HepG2 (cell line): ENCODE data around the gene AP3B1. TPM values are rescaled to one million over a fixed set of nuclear protein-coding genes. Genes with fewer than 3 reads are reported as not detected.

Experiments used
- ATAC-seq: fragments of 200-7000 bp; cut with Tn5 transposase; 3 replicates; pipeline ENCODE4 v1.9.1; 2020; ENCODE audit warnings: mild to moderate bottlenecking, moderate library complexity
- BruUV-seq: library from RNA; stranded (reverse); fragments of 400-500 nt; replicated peaks from 2 replicates; lab custom pipeline; 2021; lab: Mats Ljungman, UMichigan
- CTCF ChIA-PET: fragments of 300-600 bp; formaldehyde crosslinking; extraction: SDS; loops from one replicate; lab custom pipeline; 2021; ENCODE audit warnings: low total read pairs, inconsistent platforms, low intra/inter-chr PET ratio; lab: Yijun Ruan, JAX
- POLR2A ChIA-PET: fragments of 350-600 bp; sonication (Branson Sonifier 250); formaldehyde crosslinking; loops from one replicate; lab custom pipeline; 2020; ENCODE audit warnings: antibody characterized with exemption, inconsistent platforms; lab: Yijun Ruan, JAX
- DNase-seq: peaks from one replicate; pipeline ENCODE4 v3.0.0-alpha.2; 2015; ENCODE audit warnings: low spot score
- FAIRE-seq: peaks from 3 replicates; lab custom pipeline; 2011; peaks lifted over from hg19 to GRCh38; lab: Jason Lieb, UNC
- H2AFZ ChIP-seq: one replicate; pipeline ENCODE4 v1.6.1; 2011; ENCODE audit warnings: low read length, inconsistent platforms
- H3K27ac ChIP-seq: fragments of 300-600 bp; 3 replicates; pipeline ENCODE4 v1.8.0; 2011; ENCODE audit warnings: mixed run types, mild to moderate bottlenecking, mixed read lengths, low read length, inconsistent platforms; ENCODE audit not compliant: insufficient read depth; ENCODE audit errors: extremely low read length
- H3K27me3 ChIP-seq, 2 experiments: fragments of 200-600 bp in 1 of 2; 2 replicates in 1 of 2; 3 replicates in 1 of 2; pipeline versions ENCODE4 v1.6.0 to v1.8.0; 2011; ENCODE audit warnings: low read length in 2 of 2, mild to moderate bottlenecking in 2 of 2, moderate library complexity in 2 of 2, inconsistent platforms in 1 of 2; ENCODE audit not compliant: insufficient read depth in 2 of 2, control insufficient read depth in 1 of 2
- H3K36me3 ChIP-seq, 2 experiments: fragments of 200-600 bp in 1 of 2; replicated peaks in 1 of 2; 2 replicates in 1 of 2; 3 replicates in 1 of 2; pipeline versions ENCODE4 v1.5.1 to v1.8.0; 2011; ENCODE audit warnings: low read length in 2 of 2, inconsistent platforms in 1 of 2; ENCODE audit not compliant: insufficient read depth in 2 of 2, control insufficient read depth in 1 of 2
- H3K4me1 ChIP-seq: 2 replicates; pipeline ENCODE4 v1.5.1; 2012; ENCODE audit warnings: low read length, inconsistent platforms; ENCODE audit not compliant: insufficient read depth
- H3K4me2 ChIP-seq: 2 replicates; pipeline ENCODE4 v1.6.0; 2011; ENCODE audit warnings: low read depth, low read length, inconsistent platforms
- H3K4me3 ChIP-seq, 3 experiments: fragments of 200-600 bp in 1 of 3; sonication (generic), shearing (Covaris generic) in 1 of 3; replicated peaks in 1 of 3; 2 replicates each; pipeline ENCODE4 v1.5.1; 2011 to 2016; ENCODE audit warnings: low read length in 3 of 3, inconsistent platforms in 2 of 3, low read depth in 2 of 3, mild to moderate bottlenecking in 2 of 3, control low read depth in 1 of 3, mixed read lengths in 1 of 3; ENCODE audit not compliant: insufficient read depth in 1 of 3
- H3K79me2 ChIP-seq: one replicate; pipeline ENCODE4 v1.6.1; 2011; ENCODE audit warnings: low read length, inconsistent platforms; ENCODE audit not compliant: insufficient read depth
- H3K9ac ChIP-seq: 2 replicates; pipeline ENCODE4 v1.6.0; 2011; ENCODE audit warnings: mild to moderate bottlenecking, low read depth, low read length, inconsistent platforms; ENCODE audit not compliant: insufficient read depth
- H3K9me3 ChIP-seq: 2 replicates; pipeline ENCODE4 v1.5.1; 2012; ENCODE audit warnings: mild to moderate bottlenecking, low read length
- H4K20me1 ChIP-seq: 2 replicates; pipeline ENCODE4 v1.6.0; 2011; ENCODE audit warnings: inconsistent platforms, mild to moderate bottlenecking, low read length, moderate library complexity; ENCODE audit not compliant: insufficient read depth
- ARNT2 ChIP-seq: sonication (generic); formaldehyde crosslinking; IDR thresholded peaks from 2 replicates; pipeline ENCODE4 v1.8.0; 2022; ENCODE audit warnings: mild to moderate bottlenecking, low read depth, missing genetic modification reagents, moderate library complexity
- CCAR2 ChIP-seq: fragments of 200-400 bp; formaldehyde crosslinking; optimal IDR thresholded peaks from 2 replicates; pipeline ENCODE3; 2018; ENCODE audit warnings: low read depth, mild to moderate bottlenecking, low read length, moderate library complexity
- CEBPB ChIP-seq: IDR thresholded peaks from 2 replicates; pipeline ENCODE4 v1.6.1; 2011; ENCODE audit warnings: low read depth, low read length, improper control_type of control experiment, borderline replicate concordance
- FLYWCH1 ChIP-seq: sonication (generic); formaldehyde crosslinking; IDR thresholded peaks from 2 replicates; pipeline ENCODE4 v1.8.1; 2023; ENCODE audit warnings: mild to moderate bottlenecking, missing genetic modification reagents
- FOXA1 ChIP-seq, 2 experiments: fragments of 450-650 bp in 1 of 2; sonication (generic) in 1 of 2; formaldehyde crosslinking in 1 of 2; IDR thresholded peaks; 2 replicates each; pipeline versions ENCODE4 v1.4.0 to v1.6.1; 2016 to 2020; ENCODE audit warnings: missing genetic modification reagents in 1 of 2
- NFE2L2 ChIP-seq: fragments of 150-350 bp; IDR thresholded peaks from 2 replicates; pipeline ENCODE4 v1.6.1; 2014; ENCODE audit warnings: low read length
- SOX13 ChIP-seq, 3 experiments: fragments of 450-650 bp in 1 of 3; sonication (generic) in 1 of 3; formaldehyde crosslinking in 1 of 3; IDR thresholded peaks in 2 of 3; conservative IDR thresholded peaks in 1 of 3; 2 replicates each; pipeline versions ENCODE4 v1.5.0 to v1.6.1; 2016 to 2020; ENCODE audit warnings: antibody characterized with exemption in 1 of 3, mild to moderate bottlenecking in 1 of 3, missing compliant biosample characterization in 1 of 3, missing genetic modification reagents in 1 of 3, moderate library complexity in 1 of 3
- SOX5 ChIP-seq: IDR thresholded peaks from 2 replicates; pipeline ENCODE4 v1.6.1; 2016; ENCODE audit warnings: borderline replicate concordance
- SP140L ChIP-seq: sonication (generic); formaldehyde crosslinking; IDR thresholded peaks from 2 replicates; pipeline ENCODE4 v1.4.0; 2020; ENCODE audit warnings: missing genetic modification reagents, borderline replicate concordance
- ZNF17 ChIP-seq: sonication (generic); formaldehyde crosslinking; IDR thresholded peaks from 2 replicates; pipeline ENCODE4 v1.5.0; 2020; ENCODE audit warnings: mild to moderate bottlenecking, missing genetic modification reagents
- ZNF550 ChIP-seq: sonication (generic); formaldehyde crosslinking; IDR thresholded peaks from 2 replicates; pipeline ENCODE4 v1.4.0; 2020; ENCODE audit warnings: mild to moderate bottlenecking, missing genetic modification reagents, borderline replicate concordance
- WGBS: methylation state at CpG from one replicate; pipeline ENCODE4 v1.1.6; 2017; ENCODE audit warnings: low lambda C conversion rate; 5-methylcytosine and 5-hydroxymethylcytosine counted together
- in situ Hi-C: cut with HindIII; loops from 2 replicates; pipeline ENCODE4 v1.10.0; 2017; ENCODE audit warnings: low pct_unique_long_range_greater_than_20kb; ENCODE audit not compliant: extremely low pct_ligation_motif_present
- intact Hi-C: fragments of 100-400 bp; cut with micrococcal nuclease; formaldehyde crosslinking; loops from one replicate; pipeline ENCODE4 v1.10.0; 2022; ENCODE audit not compliant: unreplicated experiment
- polyA plus RNA-seq, 8 experiments: library from polyadenylated mRNA; depleted of rRNA in 3 of 8; stranded (reverse) in 7 of 8; unstranded in 1 of 8; fragments of >200 nt; fragmentation: Illumina TruSeq in 4 of 8; extraction: Trizol in 4 of 8; gene quantifications; 2 replicates each; pipeline versions ENCODE4 v1.2.1 to v1.2.3, GENCODE V29; 2011 to 2016; ENCODE audit warnings: low read depth in 4 of 8, missing spikeins in 1 of 8, mixed read lengths in 1 of 8; ENCODE audit not compliant: insufficient read depth in 1 of 8
- total RNA-seq, 5 experiments: library from RNA; depleted of rRNA; stranded (reverse); fragments of >200 nt; fragmentation: Illumina TruSeq; extraction: Trizol; gene quantifications; 2 replicates each; pipeline ENCODE4 v1.2.3, GENCODE V29; 2016; ENCODE audit warnings: low read depth in 1 of 5
- TF ChIP-seq, protein P1 (sequence below): sonication (generic); formaldehyde crosslinking; IDR thresholded peaks from 2 replicates; pipeline ENCODE4 v1.4.0; 2020; ENCODE audit warnings: missing genetic modification reagents
- TF ChIP-seq, protein P2 (sequence below): sonication (generic); formaldehyde crosslinking; IDR thresholded peaks from 2 replicates; pipeline ENCODE4 v1.5.0; 2020; ENCODE audit warnings: mild to moderate bottlenecking, low read depth, missing genetic modification reagents, borderline replicate concordance

The AP3B1 gene
- total and polyA plus RNA-seq, 2 of the 13 experiments (the other 11 are each of a cell fraction or from before 2014, with no cell fraction given), result 37.7 to 51.2 TPM

DNA sequence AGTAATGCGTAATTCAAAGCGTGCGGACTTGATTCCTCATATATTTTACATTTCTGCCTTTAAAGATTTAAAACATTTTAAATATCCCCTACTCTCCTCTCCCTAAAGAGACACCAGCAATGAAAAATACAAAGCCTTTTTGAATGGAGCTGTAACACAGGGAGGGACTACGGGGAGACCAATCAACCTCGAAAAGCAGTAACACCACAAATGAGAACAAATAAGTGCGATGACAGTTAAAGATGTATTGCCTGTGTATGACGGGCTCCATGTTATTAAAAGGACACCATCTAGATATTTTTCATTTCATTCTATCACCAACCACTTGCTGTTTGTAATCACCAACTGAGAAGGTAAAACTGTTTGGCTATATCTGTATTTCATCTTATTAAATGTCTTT is 288.0 kb downstream of the AP3B1 start (continued):
- TF ChIP-seq, protein P1, sequence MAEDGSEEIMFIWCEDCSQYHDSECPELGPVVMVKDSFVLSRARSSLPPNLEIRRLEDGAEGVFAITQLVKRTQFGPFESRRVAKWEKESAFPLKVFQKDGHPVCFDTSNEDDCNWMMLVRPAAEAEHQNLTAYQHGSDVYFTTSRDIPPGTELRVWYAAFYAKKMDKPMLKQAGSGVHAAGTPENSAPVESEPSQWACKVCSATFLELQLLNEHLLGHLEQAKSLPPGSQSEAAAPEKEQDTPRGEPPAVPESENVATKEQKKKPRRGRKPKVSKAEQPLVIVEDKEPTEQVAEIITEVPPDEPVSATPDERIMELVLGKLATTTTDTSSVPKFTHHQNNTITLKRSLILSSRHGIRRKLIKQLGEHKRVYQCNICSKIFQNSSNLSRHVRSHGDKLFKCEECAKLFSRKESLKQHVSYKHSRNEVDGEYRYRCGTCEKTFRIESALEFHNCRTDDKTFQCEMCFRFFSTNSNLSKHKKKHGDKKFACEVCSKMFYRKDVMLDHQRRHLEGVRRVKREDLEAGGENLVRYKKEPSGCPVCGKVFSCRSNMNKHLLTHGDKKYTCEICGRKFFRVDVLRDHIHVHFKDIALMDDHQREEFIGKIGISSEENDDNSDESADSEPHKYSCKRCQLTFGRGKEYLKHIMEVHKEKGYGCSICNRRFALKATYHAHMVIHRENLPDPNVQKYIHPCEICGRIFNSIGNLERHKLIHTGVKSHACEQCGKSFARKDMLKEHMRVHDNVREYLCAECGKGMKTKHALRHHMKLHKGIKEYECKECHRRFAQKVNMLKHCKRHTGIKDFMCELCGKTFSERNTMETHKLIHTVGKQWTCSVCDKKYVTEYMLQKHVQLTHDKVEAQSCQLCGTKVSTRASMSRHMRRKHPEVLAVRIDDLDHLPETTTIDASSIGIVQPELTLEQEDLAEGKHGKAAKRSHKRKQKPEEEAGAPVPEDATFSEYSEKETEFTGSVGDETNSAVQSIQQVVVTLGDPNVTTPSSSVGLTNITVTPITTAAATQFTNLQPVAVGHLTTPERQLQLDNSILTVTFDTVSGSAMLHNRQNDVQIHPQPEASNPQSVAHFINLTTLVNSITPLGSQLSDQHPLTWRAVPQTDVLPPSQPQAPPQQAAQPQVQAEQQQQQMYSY, result no peak

DNA sequence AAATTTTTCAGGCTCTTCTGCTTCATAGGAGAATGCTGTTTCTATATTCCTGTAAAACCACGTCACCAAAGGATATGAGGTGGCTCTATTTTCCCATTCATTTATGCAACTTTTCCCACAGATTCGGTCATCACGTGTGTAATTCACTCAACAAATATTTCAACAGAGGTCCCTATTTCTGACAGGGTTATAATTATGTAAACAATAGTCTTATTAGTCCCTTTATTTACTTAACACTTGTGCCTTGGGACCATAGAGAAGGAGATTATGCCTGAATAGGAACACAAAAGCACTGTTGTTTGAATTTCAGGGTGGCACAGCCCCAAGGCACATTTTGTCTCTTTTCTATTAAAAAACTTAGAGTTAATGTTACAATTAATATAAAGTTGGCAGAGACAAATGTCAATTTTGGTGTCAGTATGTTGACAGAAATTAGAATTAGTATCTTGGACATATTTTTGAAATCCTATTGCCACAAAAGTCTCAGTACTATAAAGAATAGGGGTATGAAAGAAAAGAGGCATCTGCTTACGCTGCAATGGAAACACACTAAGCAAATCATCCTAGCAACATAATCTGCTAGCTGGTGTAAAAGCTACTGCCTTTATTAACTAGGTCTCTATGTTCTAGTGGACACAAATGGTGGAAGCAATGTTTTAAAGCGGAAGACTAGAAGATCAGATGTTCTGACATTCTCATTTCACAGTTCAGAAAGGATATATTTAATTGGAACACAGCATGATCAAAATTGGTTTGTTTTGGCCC is 289.3 kb downstream of the AP3B1 start:
- CTCF ChIA-PET, result no interaction called here
- intact Hi-C loops, result loop anchor here (10.0 kb wide), 1 partner anchor 230 kb away; the partner anchor contains the start of gene TBCA

More for the DNA sequence above, 289.3 kb downstream of the AP3B1 start:
- DNase-seq, result peak; percentile 27
- no peak overlapping the region for H3K4me2 ChIP-seq
- H3K27me3 ChIP-seq, result no peaks in the 10 kb centered on the region
- no peaks in the 10 kb centered on the region for H3K9me3 ChIP-seq
- H3K9ac ChIP-seq, result no peak overlapping the region
- FAIRE-seq, result no peak
- BruUV-seq, result no TSS peak
- H3K4me1 ChIP-seq, result peaks cover 12% of the 10 kb centered on the region; the same call in 1 of the 2 replicates
- POLR2A ChIA-PET, result no interaction called here
- in situ Hi-C loops, result no loop called here
- H4K20me1 ChIP-seq, result no peaks in the 10 kb centered on the region
- no peak overlapping the region for H3K27ac ChIP-seq
- no peaks in the 10 kb centered on the region for H3K79me2 ChIP-seq
- WGBS, result 91% methylated on average over 5 of the region's 5 CpGs
- TF ChIP-seq ZNF550 (CRISPR knock-in tag), result no peak
- no peak for TF ChIP-seq SOX5 (CRISPR knock-in tag)
- TF ChIP-seq NFE2L2, result no peak
- TF ChIP-seq SOX13 (IDR thresholded peaks at IDR 0.05), result no peak
- TF ChIP-seq SOX13 (CRISPR knock-in tag; conservative IDR thresholded peaks at IDR 0.05 in 1 of 2, IDR thresholded peaks at IDR 0.05 in 1 of 2), result 0 out of 4 replicates have a peak, but pooled peaks of 1 of the 2 experiments have one; percentile 6
- TF ChIP-seq CCAR2, result no peak
- TF ChIP-seq ARNT2 (CRISPR knock-in tag), result no peak
- TF ChIP-seq SP140L, result no peak
- TF ChIP-seq ZNF17 (CRISPR knock-in tag), result no peak
- no peak for TF ChIP-seq CEBPB
- TF ChIP-seq, protein P2, sequence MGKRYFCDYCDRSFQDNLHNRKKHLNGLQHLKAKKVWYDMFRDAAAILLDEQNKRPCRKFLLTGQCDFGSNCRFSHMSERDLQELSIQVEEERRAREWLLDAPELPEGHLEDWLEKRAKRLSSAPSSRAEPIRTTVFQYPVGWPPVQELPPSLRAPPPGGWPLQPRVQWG, result no peak
- TF ChIP-seq FLYWCH1 (CRISPR knock-in tag), result no peak
- TF ChIP-seq FOXA1 (IDR thresholded peaks at IDR 0.05), result peak; percentile 60; the same call in 1 of the 2 replicates
- TF ChIP-seq FOXA1 (CRISPR knock-in tag; IDR thresholded peaks at IDR 0.05), result no peak
- H2AFZ ChIP-seq, result no peak overlapping the region
- no peak for ATAC-seq
- peaks cover 2 to 5% of the 10 kb centered on the region in 2 experiments; a peak in 2 of 5 replicates for H3K36me3 ChIP-seq
- H3K4me3 ChIP-seq, result no peak overlapping the region
